GM18526 (cell line): ENCODE data around the gene PRSS53.

Source experiments
- POLR2A ChIP-seq: IDR thresholded peaks from 3 replicates; pipeline ENCODE4 v1.6.1; 2011; ENCODE audit not compliant: insufficient read length; ENCODE audit errors: extremely low read depth

Gene PRSS53

DNA sequence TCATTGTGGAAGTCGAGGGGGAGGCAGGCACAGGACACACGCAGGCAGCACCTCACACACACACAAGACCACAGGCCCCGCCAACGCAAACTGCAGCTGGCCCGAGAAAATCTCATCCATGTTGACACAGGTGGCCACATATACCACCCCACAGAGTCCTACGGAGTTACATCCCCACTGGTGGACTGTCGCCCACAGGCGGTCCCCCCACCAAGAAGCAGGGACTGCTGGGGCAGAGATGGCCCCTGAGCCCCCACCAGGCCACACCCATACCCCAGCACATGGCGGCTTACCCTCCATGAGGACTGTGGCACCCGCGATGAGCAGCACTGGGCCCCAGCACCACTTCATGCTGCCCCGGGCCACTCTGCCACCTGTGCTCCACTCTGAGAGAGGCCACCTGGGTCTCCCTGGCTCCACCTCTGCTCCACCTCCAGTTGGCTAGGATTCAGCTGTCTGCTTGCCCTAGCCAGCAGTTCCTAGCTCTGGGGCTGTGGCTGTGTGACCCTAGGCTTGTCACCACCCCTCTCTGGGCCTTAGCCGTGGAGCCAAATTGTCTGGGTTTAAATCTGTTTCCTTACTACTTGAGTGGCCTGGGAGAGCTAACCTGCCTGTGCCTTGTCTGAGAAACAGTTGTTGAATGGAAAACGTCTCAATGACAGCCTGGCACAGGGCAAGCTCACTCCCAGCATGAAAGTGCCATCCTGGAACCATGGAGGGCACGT lies at the start of gene PRSS53:
TSS of gene PRSS53 (minus strand) at position 485 of the 725 bp plus-strand sequence. CDS start at position 351, 134 bp downstream.
- no peak for TF ChIP-seq POLR2A

DNA sequence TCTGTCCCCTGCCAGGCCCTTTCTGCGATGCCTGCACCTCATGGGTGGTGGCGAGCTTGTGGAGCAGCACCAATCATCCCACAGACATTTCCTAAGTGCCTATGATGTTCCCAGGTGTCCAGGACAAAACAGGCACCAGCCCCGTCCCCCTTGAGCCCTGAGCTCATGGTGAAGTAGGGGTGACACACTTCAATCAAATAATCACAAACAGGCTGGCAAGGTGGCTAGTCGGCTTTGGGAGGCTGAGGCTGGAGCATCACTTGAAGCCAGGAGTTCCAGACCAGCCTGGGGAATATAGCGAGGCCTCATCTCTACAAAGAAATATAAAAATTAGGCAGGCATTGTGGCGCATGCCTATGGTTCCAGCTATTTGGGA lies 47.5 kb upstream of the PRSS53 start:
- TF ChIP-seq POLR2A = no peak

DNA sequence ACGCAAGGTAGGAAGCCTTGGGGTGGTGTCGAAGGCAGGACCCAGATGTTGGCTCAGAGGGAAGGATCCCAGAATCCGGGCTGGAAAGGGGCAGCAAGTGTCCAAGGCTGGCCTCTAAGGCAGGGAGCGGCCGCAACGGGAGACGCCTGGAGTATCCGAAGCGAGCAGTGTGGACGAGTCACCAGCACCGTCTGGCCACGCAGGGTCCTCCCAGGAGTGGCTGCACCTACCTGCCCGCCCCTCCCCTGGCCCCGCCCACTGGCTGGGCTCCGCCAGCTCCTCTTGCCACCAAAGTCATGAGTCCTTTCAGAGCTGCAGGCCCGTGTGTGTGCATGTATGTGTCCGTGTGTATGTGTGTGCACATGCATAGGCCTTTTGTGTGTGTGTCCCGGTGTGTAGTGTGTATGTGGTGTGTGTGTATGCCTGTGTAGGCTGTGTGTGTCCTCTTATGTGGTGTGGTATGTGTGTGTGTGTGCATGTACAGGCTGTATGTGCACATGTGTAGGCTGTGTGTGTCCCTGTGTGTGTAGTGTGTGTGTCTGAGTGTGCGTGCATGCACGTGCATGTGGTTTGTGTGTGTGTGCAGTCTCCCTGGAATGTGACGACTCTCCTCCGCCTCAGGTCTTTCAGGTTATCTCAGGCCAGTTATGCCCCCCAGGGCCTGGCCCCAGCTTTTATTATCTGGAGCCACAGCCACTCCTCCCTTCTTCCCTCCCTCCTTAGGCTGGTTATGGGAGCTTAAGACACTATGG lies 47.0 kb upstream of the PRSS53 start, which contains the start of gene PRSS8:
TSS of gene PRSS8 (minus strand) at position 193 of the 752 bp plus-strand sequence. CDS start 229 bp downstream, outside the sequence.
- no peak for TF ChIP-seq POLR2A

DNA sequence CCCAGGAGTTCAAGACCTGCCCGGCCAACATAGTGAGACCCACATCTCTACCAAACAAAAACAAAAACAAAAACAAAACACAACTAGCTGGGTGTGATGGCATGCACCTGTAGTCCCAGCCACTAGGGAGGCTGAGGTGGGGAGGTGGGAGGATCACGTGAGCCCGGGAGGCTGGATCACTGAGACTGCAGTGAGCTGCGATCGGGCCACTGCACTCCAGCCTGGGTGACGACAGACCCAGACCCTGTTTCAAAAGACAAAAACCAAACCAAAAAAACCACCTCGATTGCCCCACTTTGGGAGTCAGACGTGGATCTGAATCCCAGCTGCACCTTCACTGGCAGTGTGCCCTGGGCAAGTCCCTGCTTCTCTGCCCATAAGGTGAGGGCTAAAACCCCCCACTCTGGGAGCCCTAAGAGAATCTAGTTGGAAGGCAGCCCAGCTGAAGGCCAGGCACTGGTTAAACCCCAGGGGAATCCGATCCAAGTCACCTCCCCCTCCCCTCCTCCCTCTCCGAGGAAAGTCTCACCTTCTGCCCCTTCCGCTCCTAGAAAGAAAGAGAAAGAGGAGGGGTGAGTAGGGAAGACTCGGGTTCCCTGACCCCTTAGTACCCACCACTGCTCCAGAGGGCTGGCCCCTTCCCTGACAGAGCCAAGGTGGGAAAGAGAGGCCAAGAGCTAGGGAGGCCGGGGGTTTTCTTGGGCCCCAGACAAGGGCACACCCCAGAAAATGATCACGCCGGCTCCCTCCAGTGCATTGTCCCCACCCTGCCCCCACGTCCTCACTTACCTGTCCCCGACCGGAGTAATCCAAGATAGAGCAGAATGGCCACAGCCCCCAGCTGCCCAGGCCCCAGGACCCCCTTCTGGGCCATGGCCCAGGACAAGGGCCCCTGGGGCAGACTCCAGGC lies 46.1 kb upstream of the PRSS53 start:
- TF ChIP-seq POLR2A = no peak

DNA sequence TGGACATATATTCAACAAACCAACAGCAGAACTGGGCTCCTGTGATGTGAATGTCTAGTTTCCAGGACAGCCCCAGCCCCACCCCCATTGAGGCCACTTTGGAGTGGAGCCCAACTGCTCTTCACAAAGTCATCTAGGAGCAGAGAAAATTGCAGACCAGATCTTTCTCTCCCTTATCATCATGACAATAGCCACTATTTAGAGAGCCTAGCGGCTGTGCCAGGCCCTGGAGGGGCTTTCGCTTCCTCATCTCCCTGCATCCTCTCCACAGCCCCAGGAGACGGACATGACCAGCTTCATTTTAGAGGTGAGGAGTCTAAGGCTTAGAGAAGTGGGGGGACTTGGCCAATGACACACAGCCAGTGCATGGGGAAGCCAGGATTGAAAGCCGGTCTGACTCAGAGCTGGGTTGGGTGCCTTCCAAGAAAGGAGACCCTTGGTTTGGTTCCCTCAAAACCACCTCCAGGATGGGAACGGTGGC lies 45.4 kb upstream of the PRSS53 start:
- TF ChIP-seq POLR2A = no peak

DNA sequence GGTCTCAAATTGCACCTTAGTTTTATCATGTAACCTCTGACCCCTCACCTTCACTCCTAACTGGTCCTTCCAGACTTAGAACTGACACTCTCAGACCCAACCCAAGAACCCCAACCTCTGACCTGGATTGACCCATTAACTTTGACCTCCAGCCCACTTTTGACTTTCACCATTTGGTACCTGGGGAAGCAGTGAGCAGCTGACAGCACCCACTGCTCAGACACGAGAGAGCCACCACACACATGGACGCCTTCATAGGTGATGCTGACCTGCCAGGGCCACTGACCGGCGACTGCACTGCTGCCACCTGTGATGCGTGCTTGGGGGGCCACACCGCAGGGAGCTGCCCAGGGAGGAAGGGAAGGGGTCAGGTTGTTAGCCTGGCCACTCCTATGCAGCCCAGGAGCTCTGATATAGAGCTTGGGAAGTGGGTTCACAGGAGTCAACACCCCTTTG lies 44.3 kb upstream of the PRSS53 start:
- TF ChIP-seq POLR2A = no peak

DNA sequence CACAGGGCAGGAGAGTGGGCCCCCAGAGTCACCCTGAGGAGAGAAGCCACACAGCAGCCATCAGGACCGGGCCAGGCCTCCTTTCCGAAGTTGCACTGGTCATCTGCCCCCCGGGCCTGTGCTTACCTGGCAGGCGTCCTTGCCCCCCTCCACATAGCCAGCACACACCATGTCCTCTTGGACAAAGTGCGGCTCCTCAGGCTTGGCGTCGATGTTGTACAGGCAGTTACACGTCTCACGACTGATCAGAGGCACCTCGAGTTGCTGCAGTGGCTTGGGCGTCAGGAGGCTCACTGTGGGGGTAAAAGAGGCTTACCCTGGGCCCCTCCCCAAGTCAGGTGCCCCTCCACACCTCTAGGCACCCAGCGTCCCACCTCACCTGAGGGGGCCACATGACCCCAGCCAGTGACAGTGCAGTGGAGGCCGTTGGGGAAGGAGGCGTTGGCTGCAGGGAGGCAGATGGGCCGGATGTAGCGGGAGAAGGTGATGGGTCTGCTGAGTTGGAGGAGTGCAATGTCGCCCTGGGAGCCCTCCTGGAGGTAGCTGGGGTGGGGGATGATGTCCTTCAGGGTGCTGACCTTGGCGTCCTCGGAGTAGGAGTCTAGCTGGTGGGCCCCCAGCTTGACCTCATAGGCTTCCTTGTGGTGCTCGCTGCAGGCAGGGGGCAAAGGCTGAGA lies 43.7 kb upstream of the PRSS53 start:
- TF ChIP-seq POLR2A = no peak

DNA sequence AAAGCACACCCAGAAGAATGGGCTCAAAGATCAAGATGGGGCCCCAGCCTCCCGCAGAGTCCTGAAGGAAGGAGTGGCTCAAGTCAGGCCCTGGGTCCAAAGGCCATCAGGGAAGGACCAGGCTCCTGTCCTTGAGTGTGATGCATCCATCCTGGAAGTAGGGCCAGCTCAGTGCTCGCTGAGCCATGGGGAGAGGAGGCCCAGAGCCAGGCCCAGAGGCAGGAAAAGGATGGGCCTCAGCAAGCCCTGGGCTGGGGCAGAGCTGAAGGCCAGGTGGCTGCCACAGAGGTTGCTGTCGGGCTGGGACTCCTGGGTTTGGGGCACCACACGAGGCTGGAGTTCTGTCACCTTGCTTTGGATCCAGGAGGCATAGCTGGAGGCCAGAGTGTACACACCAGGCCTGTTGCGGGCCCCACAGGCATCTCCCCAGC lies 43.1 kb upstream of the PRSS53 start:
- TF ChIP-seq POLR2A = no peak

DNA sequence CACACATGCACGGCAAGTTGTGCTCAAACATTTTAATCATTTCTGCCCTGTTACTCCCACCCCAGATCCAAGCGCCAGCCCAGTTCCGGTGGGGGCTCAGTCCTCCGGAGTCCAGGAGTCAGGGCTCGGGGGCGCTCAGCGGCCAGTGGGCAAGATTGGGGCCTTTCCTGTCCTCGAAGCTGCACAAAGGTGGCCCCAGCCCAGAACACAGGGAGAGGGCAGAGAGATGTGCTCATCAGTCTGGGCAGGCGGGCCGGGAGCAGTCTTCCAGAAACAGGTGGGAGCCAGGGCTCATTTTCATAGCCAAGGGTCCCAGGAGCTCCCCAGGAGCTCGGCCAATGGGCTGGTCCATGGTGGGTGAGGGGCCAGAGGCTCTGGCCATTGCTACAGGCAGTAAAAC lies 42.7 kb upstream of the PRSS53 start:
- TF ChIP-seq POLR2A = no peak

DNA sequence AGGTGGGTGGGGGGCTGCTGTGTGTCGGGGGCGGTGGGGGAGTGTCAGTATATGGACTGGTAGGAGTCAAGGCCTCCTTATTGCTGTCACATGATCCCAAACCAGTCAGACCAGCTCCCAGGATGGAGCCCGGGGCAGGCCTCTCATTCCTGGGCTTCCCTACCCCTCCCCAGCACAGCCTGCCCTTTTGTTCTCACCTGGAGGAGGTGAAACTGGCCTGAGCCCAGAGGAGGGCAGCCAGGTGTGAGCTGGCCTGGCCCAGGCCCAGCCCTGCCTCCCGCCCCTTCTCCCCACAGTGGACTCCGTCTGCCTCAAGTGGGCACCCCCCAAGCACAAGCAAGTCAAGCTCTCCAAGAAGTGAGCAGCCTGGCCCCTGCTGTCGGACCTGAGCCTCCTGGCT lies 42.2 kb upstream of the PRSS53 start:
- TF ChIP-seq POLR2A = no peak

DNA sequence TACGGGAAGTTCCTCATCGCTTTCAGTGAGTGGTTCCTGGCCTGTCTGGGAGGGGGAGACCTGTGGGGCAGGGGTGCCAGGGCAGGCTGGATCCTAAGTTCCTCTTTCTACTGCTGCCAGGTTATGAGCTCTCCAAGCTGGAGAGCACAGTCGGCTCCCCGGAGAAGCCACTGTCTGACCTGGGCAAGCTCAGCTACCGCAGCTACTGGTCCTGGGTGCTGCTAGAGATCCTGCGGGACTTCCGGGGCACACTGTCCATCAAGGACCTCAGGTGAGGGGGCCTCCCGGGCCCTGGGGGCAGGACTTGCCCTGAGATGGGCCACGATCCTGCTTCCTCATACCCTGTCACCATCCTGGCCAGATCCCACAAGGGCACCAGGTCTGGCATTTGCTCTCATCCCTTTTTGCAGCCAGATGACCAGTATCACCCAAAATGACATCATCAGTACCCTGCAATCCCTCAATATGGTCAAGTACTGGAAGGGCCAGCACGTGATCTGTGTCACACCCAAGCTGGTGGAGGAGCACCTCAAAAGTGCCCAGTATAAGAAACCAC lies 41.7 kb upstream of the PRSS53 start:
- TF ChIP-seq POLR2A = no peak

DNA sequence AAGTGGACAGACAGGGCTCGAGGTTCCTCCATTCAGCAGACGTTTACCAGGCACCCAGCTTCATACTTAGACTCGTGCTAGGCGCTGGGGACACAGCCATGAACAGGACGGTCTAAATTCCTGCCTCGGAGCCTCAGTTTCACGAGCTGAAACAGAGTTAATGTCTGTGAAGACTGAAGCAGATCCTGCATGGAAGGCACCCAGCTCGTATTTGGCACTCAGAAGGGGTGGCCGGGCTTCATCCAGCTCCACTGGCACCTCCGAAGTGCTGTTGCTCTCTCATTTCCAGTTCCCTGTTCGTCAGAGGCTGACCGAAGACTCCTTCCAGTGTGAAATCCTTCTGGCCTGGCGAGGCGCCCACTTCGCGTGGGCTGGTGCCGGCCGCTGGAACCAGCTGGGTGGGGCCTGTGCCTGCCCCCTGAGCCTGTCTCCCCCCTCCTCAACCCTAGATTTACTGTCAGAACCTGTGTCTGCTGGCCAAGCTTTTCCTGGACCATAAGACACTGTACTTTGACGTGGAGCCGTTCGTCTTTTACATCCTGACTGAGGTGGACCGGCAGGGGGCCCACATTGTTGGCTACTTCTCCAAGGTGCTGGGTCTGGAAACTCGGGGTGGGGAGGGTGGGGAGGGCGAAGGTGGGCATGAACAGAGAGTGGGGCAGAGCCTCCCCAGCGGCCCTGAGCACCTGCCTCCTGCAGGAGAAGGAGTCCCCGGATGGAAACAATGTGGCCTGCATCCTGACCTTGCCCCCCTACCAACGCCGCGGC lies 41.0 kb upstream of the PRSS53 start:
- no peak for TF ChIP-seq POLR2A

DNA sequence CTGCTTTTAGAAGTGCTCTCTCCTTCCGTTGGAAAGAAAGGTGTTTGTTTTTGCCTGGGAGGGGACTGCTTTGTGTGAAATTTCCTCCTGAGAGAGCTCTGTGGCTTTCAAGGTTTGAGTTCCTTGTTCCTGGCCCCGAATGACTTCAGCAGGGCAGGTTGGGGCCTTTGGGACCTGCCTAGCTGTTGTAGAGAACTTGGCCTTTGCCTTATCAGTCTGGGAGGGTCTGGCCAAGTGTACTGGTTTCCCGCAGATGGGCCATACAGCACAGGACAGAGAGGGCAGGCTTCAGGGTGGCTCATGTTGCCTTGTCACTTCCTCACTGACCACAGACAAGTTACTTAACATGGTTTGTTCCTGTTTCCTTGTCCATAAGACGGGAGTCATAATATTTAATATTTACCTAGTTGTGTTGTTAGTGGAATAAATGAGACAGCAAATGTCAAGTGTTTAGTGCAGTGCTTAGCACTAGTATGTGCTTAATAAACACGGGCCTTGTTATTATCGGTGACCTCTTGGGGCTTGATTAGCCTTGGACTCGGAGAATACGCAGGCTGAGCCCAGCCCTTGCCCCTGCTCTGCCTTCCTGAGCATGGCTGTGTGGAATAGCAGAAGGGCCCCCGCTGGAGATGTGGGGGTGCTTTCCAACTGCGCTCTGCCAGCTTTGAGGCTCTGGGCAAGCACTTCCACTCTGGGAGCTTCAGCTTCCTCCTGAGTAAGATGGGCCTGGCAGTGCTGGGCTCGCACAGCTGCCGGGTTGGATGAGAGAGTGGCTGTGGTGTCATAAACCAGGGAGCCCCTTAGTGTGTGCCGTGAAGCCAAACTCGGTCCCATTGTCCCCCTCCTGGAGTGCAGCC lies 40.2 kb upstream of the PRSS53 start:
- no peak for TF ChIP-seq POLR2A
